Stimulated activated memory B cell treated with anti-CD40 and anti-IgM and Interleukin-4, amounts not matched to agents 10 μg/mL and 1 μg/mL and 100 μg/mL, for 72 hours (primary cell): Measurements from ENCODE around the gene FOXC2.

Experiments
- ATAC-seq: fragments of 150-1000 bp; cut with Tn5 transposase; 2 replicates; pipeline ENCODE4 v1.10.0; 2021
- H3K27ac Mint-ChIP-seq: one replicate; pipeline ENCODE4 v1.8.0; 2022; ENCODE audit warnings: mild to moderate bottlenecking, mixed read lengths
- H3K27me3 Mint-ChIP-seq: one replicate; pipeline ENCODE4 v1.8.0; 2022; ENCODE audit warnings: mixed read lengths
- H3K36me3 Mint-ChIP-seq: one replicate; pipeline ENCODE4 v1.8.0; 2022; ENCODE audit warnings: mixed read lengths
- H3K4me1 Mint-ChIP-seq: one replicate; pipeline ENCODE4 v1.8.0; 2022; ENCODE audit warnings: mixed read lengths
- H3K4me3 Mint-ChIP-seq: one replicate; pipeline ENCODE4 v1.8.0; 2022; ENCODE audit warnings: mild to moderate bottlenecking, moderate library complexity, mixed read lengths
- H3K9me3 Mint-ChIP-seq: one replicate; pipeline ENCODE4 v1.8.0; 2022; ENCODE audit warnings: mixed read lengths

Gene FOXC2

DNA sequence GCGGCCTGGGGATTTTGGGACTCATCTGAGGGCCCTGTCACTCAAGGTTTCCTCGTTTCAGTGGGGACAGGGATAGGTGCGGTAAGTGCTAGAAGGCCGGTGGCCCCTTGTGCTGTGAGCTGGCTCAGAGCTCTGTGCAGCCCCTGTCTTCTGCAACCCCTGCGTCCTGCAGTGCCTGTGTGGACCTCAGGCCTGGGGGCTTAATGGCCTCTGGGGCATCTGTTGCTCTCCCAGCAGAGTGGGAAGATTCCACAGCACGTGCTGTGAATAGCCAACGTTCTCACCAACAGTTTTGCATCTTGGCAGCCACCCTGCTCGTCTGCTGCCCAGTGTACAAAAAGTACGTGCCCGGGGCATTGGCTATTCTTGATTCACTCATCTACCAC is 4.9 kb downstream of the FOXC2 start:
- Mint-ChIP-seq H3K27me3 (peaks cover 81% of the 10 kb centered on the region), H3K9me3 (no peaks in the 10 kb centered on the region), H3K4me3 (no peak overlapping the region), H3K36me3 (no peaks in the 10 kb centered on the region), H3K4me1 (peaks cover 15% of the 10 kb centered on the region), H3K27ac (no peak overlapping the region)
- no peak for ATAC-seq

DNA sequence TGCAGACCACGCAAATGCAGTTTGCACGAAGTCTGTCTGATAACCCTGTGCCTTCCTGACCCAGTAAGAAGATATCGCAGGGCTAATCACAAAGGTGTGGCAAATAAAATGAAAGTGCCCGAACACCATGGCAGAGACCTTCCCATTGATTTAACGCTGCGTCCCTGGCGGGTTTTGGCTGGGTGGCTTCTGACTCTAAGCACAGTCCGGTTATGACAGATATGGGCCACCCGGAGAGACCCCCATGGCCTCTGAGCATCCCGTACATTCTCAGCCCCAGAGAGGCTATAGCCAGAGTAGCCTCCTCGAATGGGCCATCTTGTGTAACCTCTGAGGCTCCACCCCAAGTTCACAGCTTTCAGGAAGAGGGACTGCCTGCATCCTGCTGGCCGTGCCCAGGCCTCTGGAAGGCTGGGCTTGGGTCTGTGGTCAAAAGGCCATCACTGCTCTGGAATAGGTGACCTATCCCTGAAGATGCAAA is 5.5 kb downstream of the FOXC2 start:
- H3K4me1 Mint-ChIP-seq: peaks cover 15% of the 10 kb centered on the region
- H3K27ac Mint-ChIP-seq: no peak overlapping the region
- no peak overlapping the region for H3K4me3 Mint-ChIP-seq
- no peaks in the 10 kb centered on the region for H3K9me3 Mint-ChIP-seq
- H3K27me3 Mint-ChIP-seq: peaks cover 85% of the 10 kb centered on the region
- ATAC-seq: no peak
- H3K36me3 Mint-ChIP-seq: no peaks in the 10 kb centered on the region

DNA sequence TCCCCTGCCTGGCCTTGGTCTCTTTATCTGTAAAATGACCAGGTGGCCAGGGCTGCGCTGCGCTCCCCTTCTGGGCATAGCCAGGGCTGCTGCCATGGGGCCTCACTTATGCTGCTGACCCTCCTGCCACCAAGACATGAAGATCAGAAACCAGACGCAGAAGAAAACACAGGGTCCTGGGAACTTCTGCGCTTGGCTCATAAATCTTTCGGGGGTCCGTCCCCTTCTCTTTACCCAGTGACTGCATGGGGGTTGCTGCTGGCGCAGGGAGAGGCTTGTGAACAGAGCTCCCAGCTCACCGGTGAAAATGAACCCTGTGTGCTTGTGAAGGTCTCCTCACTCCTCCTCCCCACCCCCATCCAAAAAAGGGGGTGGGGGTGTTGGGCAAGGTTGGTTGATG is 6.0 kb downstream of the FOXC2 start:
- Mint-ChIP-seq H3K4me3 (no peak overlapping the region), H3K9me3 (no peaks in the 10 kb centered on the region), H3K36me3 (no peaks in the 10 kb centered on the region), H3K27ac (no peak overlapping the region), H3K27me3 (peaks cover 85% of the 10 kb centered on the region), H3K4me1 (peaks cover 15% of the 10 kb centered on the region)
- no peak for ATAC-seq

DNA sequence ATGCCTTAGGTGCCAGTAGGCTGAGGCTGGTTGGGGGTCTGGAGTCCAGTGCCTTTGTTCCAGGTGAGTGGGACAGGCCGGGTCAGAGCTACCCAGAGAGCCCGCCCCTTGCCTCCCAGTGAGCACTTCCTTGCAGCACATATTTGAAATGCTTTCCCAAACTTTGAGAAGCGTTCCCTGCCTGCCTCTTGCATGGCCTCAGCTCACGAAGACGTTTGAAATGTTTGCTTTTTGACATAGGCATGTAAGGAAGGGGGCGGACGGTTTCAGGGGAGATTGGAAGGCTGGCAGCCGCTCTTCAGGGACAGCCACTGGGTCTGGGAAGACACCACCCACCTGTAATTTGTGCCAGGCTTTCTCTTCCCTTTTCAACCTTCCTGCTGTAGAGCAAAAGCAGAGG is 6.6 kb downstream of the FOXC2 start:
- no peak overlapping the region for H3K4me3 Mint-ChIP-seq
- ATAC-seq: no peak

DNA sequence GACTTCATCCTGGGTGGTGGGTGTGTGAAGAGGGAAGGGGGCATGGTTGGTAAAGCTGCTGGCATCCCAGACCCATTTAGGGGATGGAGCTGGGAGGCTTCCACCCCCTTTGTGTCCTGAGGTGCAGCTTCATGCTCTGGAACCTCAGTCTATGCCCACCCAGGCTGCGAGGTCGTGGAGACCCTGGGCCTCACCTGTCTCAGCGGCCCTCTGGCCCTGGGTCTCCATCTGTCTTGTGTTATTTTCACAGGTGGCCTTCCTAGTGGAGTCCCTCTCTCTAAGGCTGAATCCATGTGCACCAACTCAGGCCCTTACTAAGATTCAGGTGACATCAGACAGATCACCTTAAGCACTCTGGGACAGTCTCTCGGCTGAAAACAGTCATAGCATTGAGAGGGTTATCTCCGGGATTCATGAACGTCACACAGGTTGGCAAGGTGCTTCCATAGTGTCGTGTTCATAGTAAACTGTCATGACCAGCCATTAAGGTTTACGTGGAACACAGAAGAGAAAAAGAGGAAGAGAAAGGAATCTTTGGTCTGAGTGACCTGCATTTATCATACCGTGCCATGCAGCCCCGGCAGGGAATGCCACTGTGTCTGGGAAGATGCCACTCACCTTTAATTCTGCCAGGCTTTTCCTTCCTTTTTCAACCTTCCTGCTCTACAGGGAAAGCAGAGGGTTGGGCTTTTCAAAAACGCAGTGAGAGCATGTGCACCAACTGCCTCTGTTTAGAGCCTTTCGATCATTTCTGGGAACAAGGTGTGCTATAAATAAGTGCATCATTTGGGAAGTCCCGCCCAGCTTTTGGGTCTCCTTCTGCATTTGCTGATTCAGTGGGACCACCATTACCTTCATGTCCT is 7.2 kb downstream of the FOXC2 start:
- Mint-ChIP-seq H3K27ac (no peak overlapping the region), H3K4me3 (no peak overlapping the region), H3K36me3 (no peaks in the 10 kb centered on the region), H3K9me3 (no peaks in the 10 kb centered on the region), H3K27me3 (peaks cover 91% of the 10 kb centered on the region), H3K4me1 (peaks cover 15% of the 10 kb centered on the region)
- ATAC-seq: no peak

More for the DNA sequence above, 6.6 kb downstream of the FOXC2 start:
- Mint-ChIP-seq H3K27me3 (peaks cover 91% of the 10 kb centered on the region), H3K27ac (no peak overlapping the region), H3K9me3 (no peaks in the 10 kb centered on the region), H3K36me3 (no peaks in the 10 kb centered on the region), H3K4me1 (peaks cover 15% of the 10 kb centered on the region)

DNA sequence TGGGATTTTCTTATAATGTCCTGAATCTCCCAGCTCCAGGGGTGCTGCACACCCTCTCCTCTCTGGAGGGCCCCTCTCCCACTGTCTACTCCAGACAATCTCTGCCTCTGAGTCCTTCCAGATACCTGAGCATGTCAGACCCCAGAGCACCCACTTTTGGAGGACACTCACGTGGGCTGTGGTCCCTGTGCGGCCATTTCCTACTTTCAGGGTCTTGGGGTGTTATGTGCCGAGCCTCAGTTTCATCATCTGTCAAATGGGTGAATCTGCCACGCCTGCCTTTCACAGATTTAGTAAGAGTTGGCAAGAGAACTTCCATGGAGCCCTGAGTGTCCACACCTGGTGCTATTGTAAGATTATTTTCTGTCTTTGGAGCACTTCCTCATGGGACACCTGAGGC is 8.0 kb downstream of the FOXC2 start:
- H3K27ac Mint-ChIP-seq: no peak overlapping the region
- peaks cover 96% of the 10 kb centered on the region for H3K27me3 Mint-ChIP-seq
- peaks cover 15% of the 10 kb centered on the region for H3K4me1 Mint-ChIP-seq
- no peak for ATAC-seq
- H3K9me3 Mint-ChIP-seq: no peaks in the 10 kb centered on the region
- no peaks in the 10 kb centered on the region for H3K36me3 Mint-ChIP-seq
- H3K4me3 Mint-ChIP-seq: no peak overlapping the region

DNA sequence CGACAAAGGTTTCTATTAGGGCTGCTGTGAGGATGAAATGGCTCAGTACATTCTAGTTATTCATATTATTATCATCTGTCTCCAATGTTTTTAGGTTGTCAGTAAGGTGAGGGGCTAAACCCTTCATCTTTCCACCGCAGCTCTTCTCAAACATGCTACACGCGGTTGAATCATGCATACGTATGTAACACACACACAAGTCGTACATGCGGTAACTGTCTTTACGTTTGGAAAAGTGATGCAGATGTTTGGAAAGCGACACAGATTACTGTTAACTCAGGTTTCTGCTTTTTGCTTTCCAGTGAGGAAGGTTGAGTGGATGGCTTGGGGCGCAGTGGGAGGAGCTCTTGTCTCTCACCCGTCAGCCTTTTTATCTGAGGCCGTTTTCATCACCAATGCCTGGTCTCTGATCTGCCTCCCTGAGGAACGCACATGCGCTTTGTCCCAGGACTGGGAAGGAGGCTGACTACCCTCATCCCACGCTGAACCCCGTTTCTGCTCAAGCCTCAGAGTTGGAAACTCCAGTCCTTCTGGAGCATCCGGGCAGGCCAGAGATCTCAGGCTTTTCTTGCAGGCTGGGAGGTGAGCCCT is 8.6 kb downstream of the FOXC2 start:
- Mint-ChIP-seq H3K36me3 (no peaks in the 10 kb centered on the region), H3K4me1 (peaks cover 15% of the 10 kb centered on the region), H3K27me3 (peaks cover 100% of the 10 kb centered on the region)

DNA sequence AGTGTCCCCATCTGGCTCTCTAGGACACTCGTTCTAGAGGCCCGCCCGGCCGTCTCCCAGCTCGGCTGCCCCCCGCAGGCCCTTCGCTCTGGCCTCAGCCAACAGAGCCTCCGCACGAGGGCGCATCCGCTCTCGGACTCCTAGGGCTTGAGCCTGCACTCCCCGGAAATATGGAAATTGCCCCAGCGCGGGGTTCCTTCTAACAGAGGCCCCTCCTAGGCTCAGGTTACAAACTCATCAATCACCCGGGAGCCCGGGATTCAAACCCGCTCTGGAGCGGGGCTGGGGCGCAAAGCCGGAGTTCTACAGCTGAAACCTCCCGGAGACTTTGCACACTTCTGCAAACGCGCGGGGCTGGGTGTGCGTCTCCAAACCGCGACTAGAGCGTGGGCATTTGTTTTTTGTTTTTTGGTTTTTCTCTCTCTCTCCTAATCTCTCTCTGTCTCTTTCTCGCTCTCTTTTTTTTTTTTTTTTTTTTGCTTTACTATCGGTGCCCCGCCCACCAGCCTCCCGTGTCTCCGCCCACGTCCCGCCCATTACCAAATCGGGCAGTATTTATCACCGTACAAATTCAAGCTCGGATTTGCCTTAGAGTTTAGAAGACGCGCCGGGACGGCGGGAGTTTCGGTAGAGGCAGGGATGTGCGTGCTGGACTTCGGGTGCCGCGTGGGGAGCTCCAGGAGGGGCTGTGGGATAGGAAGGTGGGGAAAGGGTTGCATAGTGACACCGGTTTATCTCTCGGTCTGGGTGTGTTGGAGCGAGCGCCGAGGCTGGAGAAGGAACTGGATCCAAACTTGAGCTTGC is 9.3 kb downstream of the FOXC2 start:
- Mint-ChIP-seq H3K4me3 (peak overlapping the region; percentile 75), H3K27me3 (peaks cover 100% of the 10 kb centered on the region), H3K4me1 (peaks cover 15% of the 10 kb centered on the region), H3K27ac (no peak overlapping the region), H3K9me3 (no peaks in the 10 kb centered on the region), H3K36me3 (no peaks in the 10 kb centered on the region)
- ATAC-seq: peak; percentile 50

More for the DNA sequence above, 8.6 kb downstream of the FOXC2 start:
- no peak for ATAC-seq
- no peak overlapping the region for H3K27ac Mint-ChIP-seq
- H3K9me3 Mint-ChIP-seq: no peaks in the 10 kb centered on the region
- no peak overlapping the region for H3K4me3 Mint-ChIP-seq

DNA sequence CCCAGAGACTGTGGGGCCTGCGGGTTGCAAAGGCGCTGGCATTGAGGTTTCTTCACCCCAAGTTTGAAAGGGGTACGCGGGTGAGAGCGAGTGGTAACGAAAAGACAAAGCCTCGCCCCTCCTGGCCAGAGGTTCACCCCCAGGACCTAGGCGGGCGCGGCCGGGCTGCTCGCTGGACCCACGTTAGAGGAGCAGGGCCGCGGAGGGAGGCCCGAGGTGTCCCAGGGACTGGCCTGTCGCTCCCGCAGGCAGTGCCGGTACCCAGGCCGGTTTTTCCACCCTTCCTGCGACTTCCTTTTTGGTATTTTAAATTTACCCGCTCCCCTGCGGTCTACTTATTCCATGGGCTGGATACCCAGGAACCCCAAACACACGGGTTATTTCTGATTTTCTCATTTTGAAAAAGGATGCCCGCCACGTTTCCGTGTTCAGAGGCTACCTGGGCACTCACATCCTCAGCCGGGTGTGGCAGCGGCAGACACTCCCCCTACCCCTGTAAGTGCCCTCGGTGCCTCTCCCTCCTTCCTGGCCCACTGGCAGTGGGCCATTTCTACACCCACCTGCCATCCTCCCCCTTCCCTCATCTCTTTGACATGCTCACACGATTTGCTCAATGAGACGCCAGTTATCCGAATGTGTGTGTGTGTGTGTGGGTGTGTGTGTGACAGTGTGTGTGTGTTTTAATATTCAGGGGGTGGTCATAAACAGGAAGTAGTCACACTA is 10.1 kb downstream of the FOXC2 start:
- ATAC-seq: no peak
- peak overlapping the region; percentile 75 for H3K4me3 Mint-ChIP-seq
- no peaks in the 10 kb centered on the region for H3K36me3 Mint-ChIP-seq
- no peak overlapping the region for H3K27ac Mint-ChIP-seq
- peaks cover 92% of the 10 kb centered on the region for H3K27me3 Mint-ChIP-seq
- H3K4me1 Mint-ChIP-seq: peaks cover 15% of the 10 kb centered on the region
- no peaks in the 10 kb centered on the region for H3K9me3 Mint-ChIP-seq

DNA sequence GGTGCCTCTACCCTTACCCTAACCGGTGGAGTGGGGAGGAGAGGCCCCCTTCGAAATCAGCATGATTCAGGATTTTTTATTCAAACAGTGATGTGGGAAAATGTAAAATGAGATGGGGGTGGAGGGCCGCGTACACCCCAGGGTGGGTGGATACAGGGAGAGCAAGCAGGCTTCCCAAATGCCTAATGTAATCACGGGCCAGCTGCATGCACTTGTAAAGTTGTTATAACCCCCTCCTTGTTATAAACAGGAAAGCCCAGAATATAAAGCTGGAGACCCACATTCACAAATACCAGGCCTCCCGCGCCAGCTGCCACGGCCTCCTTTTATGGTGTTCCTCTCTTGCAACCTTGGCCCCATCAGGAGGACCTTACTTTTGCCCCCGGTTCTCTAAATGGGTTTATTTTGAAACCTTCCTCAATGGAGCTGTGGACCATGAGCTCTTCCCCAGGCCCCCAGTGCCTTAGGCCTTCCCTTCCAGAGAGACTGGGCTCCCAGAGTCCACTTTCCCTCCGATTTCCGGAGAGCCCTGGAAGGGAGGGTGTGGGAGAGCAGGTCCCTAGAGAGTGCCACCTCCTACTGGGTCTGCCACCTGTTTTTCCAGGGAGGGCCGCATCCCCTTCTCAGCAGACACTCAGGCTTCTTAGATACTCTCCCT is 10.8 kb downstream of the FOXC2 start:
- no peak overlapping the region for H3K4me3 Mint-ChIP-seq
- H3K9me3 Mint-ChIP-seq: no peaks in the 10 kb centered on the region
- no peaks in the 10 kb centered on the region for H3K36me3 Mint-ChIP-seq
- H3K4me1 Mint-ChIP-seq: peaks cover 15% of the 10 kb centered on the region
- no peak for ATAC-seq
- H3K27me3 Mint-ChIP-seq: peaks cover 85% of the 10 kb centered on the region
- H3K27ac Mint-ChIP-seq: no peak overlapping the region

DNA sequence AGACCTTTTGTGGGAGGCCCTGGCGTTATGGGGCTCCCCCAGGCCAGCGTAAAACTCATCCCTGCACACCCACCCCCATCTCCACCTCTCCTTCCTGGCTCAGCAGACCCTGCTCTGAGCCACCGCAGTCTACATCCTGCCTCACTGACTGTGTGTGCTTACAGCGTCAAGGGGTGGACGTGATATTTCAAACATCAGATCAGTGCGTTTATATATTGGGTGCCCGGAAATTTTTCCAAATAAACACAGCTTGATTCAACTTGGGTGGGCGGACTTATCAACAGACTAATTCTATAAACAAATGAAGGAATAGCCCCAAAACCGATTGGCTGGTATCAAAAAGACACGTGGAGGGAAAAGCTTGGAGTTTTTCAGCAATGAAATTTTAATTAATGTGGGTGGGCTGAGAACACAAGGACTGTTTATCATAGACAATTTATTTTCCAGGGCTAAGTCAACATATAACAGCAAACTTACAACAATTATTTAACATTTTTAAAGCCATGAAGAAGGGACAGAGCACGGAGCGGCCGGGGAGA is 11.5 kb downstream of the FOXC2 start, which contains the start of gene FOXL1:
Gene FOXL1 (plus strand): TSS at position 489 of the 539 bp plus-strand sequence. CDS start 175 bp downstream, outside the sequence.
- H3K9me3 Mint-ChIP-seq: no peaks in the 10 kb centered on the region
- no peaks in the 10 kb centered on the region for H3K36me3 Mint-ChIP-seq
- no peak for ATAC-seq
- H3K4me1 Mint-ChIP-seq: peaks cover 15% of the 10 kb centered on the region
- no peak within 1 kb of the TSS for H3K4me3 Mint-ChIP-seq
- peaks cover 78% of the 10 kb centered on the region for H3K27me3 Mint-ChIP-seq
- no peak within 1 kb of the TSS for H3K27ac Mint-ChIP-seq

DNA sequence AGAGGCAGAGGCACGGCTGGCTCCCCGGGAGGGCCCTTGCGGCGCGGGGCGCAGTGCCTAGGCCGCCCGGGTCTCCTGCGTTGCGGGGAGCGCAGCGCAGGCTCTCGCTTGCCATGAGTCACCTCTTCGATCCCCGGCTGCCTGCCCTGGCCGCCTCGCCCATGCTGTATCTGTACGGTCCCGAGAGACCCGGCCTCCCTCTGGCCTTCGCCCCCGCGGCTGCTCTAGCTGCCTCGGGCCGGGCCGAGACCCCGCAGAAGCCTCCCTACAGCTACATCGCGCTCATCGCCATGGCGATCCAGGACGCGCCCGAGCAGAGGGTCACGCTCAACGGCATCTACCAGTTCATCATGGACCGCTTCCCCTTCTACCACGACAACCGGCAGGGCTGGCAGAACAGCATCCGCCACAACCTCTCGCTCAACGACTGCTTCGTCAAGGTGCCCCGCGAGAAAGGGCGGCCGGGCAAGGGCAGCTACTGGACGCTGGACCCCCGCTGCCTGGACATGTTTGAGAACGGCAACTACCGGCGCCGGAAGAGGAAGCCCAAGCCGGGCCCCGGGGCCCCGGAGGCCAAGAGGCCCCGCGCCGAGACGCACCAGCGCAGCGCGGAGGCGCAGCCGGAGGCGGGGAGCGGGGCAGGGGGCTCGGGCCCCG is 12.1 kb downstream of the FOXC2 start:
- H3K27ac Mint-ChIP-seq: no peak overlapping the region
- peaks cover 72% of the 10 kb centered on the region for H3K27me3 Mint-ChIP-seq
- H3K4me1 Mint-ChIP-seq: peaks cover 15% of the 10 kb centered on the region
- no peak for ATAC-seq
- no peaks in the 10 kb centered on the region for H3K36me3 Mint-ChIP-seq
- H3K4me3 Mint-ChIP-seq: no peak overlapping the region
- H3K9me3 Mint-ChIP-seq: no peaks in the 10 kb centered on the region

DNA sequence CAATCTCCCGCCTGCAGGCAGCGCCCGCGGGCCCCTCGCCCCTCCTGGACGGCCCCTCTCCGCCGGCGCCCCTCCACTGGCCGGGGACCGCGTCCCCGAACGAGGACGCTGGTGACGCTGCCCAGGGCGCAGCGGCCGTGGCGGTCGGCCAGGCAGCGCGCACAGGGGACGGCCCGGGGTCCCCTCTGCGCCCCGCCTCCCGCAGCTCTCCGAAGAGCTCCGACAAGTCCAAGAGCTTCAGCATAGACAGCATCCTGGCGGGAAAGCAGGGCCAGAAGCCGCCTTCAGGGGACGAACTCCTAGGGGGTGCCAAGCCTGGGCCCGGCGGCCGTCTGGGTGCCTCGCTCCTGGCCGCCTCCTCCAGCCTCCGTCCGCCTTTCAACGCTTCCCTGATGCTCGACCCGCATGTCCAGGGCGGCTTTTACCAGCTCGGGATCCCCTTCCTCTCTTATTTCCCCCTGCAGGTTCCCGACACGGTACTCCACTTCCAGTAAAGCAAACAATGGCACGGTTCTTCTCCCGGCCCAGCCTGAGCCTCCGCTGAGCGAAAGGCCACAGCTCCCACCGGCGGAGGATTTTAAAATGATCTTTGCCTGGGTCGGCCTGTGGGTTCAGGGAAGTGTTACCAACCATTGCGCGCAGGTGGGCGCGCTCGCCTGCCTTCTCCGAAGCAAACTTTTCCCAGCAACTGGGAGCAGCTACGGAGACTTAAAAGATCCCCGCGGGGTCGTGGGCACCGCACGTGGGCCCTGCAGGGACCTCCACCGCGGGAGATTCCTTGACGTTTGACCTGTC is 12.8 kb downstream of the FOXC2 start:
- Mint-ChIP-seq H3K27me3 (peaks cover 66% of the 10 kb centered on the region), H3K27ac (no peak overlapping the region), H3K4me1 (peaks cover 11% of the 10 kb centered on the region), H3K9me3 (no peaks in the 10 kb centered on the region), H3K36me3 (no peaks in the 10 kb centered on the region), H3K4me3 (no peak overlapping the region)
- ATAC-seq: no peak
